Progenitor cell of endocrine pancreas (in vitro differentiated cells): ENCODE measurements around the gene NR2F1. TPM values are rescaled to one million over a fixed set of nuclear protein-coding genes. Genes with fewer than 3 reads are reported as not detected.

Source experiments
- DNase-seq: peaks from one replicate; pipeline ENCODE4 v3.0.0; 2021; ENCODE audit warnings: low spot score; ENCODE audit not compliant: unreplicated experiment
- H3K27ac Mint-ChIP-seq: 2 replicates; pipeline ENCODE4 v1.8.0; 2021; ENCODE audit warnings: mild to moderate bottlenecking, moderate library complexity, mixed read lengths
- H3K27me3 Mint-ChIP-seq: 2 replicates; pipeline ENCODE4 v1.8.0; 2021; ENCODE audit warnings: mixed read lengths
- H3K36me3 Mint-ChIP-seq: 2 replicates; pipeline ENCODE4 v1.8.0; 2022; ENCODE audit warnings: mixed read lengths; ENCODE audit not compliant: insufficient read depth
- H3K4me1 Mint-ChIP-seq: 2 replicates; pipeline ENCODE4 v1.8.0; 2021; ENCODE audit warnings: low read depth, mixed read lengths
- H3K4me3 Mint-ChIP-seq: 2 replicates; pipeline ENCODE4 v1.8.0; 2021; ENCODE audit warnings: low read depth, mild to moderate bottlenecking, moderate library complexity, mixed read lengths
- H3K9me3 Mint-ChIP-seq: 2 replicates; pipeline ENCODE4 v1.8.0; 2021; ENCODE audit warnings: low read depth, mixed read lengths
- total RNA-seq: library from RNA; stranded (reverse); gene quantifications from 2 replicates; pipeline ENCODE4 v1.2.1, GENCODE V29; 2021
- TF ChIP-seq, protein P1 (sequence below): fragments of 200-600 bp; sonication (generic); IDR thresholded peaks from one replicate; pipeline ENCODE4 v1.5.0; 2021; ENCODE audit warnings: antibody characterized with exemption, mild to moderate bottlenecking; ENCODE audit not compliant: unreplicated experiment

Gene NR2F1
- total RNA-seq, 1 donor from 2014 or later = 34.8 TPM

DNA sequence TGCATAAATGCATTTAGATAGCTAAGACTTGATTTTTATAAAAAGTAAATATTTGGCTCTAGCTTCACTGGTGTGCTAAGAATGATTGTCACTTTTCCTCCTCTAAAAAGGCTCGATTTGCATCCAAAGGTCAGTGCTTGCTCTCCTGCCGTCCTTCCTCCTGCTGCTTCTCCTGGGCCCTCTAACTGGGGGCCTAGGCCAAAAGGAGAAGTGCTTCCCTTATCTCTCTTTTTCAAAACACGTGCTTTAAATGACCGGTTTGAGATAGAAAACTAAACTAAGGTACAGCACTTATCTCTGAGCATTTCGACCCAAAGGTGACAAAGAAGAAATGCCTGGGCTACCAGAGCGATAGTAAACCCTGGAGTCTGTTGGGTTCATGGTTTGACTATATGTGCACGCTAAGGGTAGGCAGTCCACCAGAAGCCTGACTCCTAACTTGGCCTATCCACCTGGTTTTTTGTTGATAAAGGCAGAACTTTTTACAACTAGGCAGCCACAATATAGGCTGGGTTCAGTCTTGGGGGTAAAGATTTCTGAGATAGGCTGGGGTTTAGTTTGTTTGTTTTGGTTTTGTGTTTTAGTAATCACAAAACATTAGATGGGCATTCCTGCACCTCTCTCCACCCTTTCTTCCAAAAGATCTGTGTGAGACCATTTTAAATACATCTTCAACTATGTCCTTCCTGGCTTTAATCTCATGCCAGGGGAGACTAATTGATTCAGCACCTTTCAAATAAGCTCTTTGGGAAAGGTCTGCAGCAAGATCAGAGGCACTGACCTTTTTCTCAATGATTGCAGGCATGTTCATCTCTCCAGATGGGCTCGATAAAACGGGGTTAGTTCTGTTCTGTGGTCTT, 5.8 kb upstream of the NR2F1 start:
- TF ChIP-seq, protein P1, sequence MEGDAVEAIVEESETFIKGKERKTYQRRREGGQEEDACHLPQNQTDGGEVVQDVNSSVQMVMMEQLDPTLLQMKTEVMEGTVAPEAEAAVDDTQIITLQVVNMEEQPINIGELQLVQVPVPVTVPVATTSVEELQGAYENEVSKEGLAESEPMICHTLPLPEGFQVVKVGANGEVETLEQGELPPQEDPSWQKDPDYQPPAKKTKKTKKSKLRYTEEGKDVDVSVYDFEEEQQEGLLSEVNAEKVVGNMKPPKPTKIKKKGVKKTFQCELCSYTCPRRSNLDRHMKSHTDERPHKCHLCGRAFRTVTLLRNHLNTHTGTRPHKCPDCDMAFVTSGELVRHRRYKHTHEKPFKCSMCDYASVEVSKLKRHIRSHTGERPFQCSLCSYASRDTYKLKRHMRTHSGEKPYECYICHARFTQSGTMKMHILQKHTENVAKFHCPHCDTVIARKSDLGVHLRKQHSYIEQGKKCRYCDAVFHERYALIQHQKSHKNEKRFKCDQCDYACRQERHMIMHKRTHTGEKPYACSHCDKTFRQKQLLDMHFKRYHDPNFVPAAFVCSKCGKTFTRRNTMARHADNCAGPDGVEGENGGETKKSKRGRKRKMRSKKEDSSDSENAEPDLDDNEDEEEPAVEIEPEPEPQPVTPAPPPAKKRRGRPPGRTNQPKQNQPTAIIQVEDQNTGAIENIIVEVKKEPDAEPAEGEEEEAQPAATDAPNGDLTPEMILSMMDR = no peak
- Mint-ChIP-seq H3K9me3 (no peaks in the 10 kb centered on the region), H3K36me3 (no peaks in the 10 kb centered on the region), H3K4me1 (peaks cover 23% of the 10 kb centered on the region), H3K4me3 (no peak overlapping the region), H3K27ac (no peak overlapping the region), H3K27me3 (peaks cover 74% of the 10 kb centered on the region)
- DNase-seq = no peak

DNA sequence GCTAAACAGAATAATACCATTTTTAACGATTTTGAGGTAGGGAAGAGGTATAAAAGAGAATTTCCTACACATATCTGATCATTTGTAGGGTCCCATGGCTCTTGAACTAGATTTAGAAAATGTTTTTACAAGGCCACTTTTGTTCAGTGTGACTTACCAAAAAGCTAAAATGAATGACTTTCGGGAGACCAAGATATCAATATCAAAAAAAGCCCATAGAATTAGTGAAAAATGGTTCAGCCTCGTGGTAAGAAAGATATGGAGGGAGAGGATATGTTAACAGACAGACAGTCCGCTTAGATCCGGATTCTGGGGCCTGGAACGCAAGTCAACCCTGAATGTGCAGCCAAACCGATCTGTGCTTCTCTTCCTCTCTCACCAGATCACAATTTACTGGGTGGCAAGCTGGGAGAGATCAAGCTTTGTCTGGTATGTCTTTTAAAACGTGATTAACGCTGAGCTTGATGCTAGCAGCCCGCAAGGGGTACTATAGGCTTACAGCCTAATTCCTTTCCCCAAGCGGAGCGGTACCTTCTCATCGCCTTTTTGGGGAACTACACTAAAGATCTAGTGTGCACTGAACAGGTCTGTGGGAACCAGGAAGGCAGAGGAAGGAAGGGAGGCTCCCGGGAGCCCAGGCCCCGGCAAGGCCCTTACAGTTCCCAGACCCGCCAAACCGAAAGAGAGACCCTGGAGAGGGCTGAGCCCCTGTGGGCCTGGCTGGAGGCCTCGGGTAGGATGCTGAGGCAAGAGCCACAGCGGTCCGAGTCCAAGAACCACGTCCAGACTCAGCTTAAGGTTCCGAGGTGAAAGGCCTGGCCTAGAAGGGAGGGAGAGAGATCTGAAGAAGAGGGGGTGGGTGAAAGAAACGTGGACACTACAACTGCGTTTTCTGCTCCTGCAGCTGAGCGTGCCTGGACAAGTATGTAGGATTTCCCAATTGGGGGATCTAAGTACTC, 4.9 kb upstream of the NR2F1 start:
- Mint-ChIP-seq H3K4me3 (peak overlapping the region; percentile 50), H3K27me3 (peaks cover 65% of the 10 kb centered on the region), H3K9me3 (no peaks in the 10 kb centered on the region), H3K27ac (no peak overlapping the region), H3K36me3 (no peaks in the 10 kb centered on the region), H3K4me1 (peaks cover 15% of the 10 kb centered on the region)
- DNase-seq = no peak
- TF ChIP-seq, protein P1 = no peak

DNA sequence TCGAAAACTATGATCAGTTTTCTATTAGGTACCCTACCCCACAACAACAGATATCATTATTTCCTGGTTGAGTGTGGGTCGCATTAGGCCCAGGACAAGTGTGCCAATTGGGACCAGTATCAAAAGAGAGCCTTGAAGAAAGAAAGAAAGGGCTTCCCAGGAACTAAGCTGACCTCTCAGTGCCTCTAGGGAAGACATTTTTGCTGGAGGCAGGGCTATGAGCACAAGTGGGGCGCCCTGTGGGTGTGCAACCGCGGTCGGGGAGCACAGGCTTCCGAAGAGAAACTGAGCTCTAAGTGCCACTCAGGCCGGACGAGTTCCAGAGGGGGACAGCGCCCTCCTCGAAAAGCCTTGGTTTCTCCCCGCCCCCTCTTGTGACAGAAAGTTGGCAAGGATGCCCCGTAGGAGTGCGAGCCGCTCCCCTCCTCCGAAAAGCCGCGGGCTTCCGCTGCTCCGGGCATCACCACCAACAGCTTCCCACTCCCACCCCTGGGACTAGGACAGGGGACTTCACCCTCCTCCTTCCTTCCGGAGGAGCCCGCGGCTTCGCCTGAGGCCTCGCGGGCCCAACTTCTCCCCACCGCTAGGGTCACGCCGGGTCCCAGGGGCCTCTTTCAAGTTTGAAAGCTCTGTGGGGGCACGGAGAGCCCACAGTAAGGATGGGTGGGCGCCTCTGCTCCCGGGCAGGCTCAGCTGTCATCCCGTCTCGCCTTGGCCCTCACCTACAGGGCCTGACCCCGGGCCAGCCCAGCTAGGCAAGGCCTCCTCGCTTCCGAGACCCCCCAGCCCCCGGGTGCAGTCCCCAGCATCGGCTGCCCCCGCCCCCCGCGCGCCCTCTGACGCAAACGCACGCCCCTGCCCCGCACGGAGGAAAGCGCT, 4.0 kb upstream of the NR2F1 start:
- H3K4me3 Mint-ChIP-seq = peak overlapping the region; percentile 50
- no peaks in the 10 kb centered on the region for H3K9me3 Mint-ChIP-seq
- H3K27me3 Mint-ChIP-seq = peaks cover 56% of the 10 kb centered on the region
- no peak for DNase-seq
- no peak overlapping the region for H3K27ac Mint-ChIP-seq
- H3K36me3 Mint-ChIP-seq = no peaks in the 10 kb centered on the region
- TF ChIP-seq, protein P1 = peak; percentile 16
- H3K4me1 Mint-ChIP-seq = peaks cover 11% of the 10 kb centered on the region

DNA sequence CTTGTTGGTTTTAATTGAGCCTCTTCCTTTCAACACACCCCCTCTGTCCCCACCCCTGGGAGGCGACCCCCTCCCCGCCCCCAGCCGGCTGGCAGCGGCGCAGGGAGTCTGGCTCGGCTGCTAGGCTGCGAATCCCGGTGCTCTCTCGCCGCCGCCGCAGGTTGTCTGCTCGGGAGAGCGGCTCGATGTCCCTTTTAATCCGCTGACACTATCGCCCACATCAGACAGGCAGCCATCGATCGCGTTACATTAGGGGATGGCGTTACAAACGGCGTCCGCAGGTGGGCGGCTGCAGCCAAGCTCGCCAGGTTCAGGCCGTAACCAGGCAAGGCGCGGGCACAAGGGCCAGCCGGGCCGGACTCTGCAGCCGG, 3.3 kb upstream of the NR2F1 start:
- no peaks in the 10 kb centered on the region for H3K36me3 Mint-ChIP-seq
- H3K27me3 Mint-ChIP-seq = peaks cover 49% of the 10 kb centered on the region
- H3K4me3 Mint-ChIP-seq = no peak overlapping the region
- H3K27ac Mint-ChIP-seq = no peak overlapping the region
- no peak for DNase-seq
- no peaks in the 10 kb centered on the region for H3K9me3 Mint-ChIP-seq
- TF ChIP-seq, protein P1 = no peak
- peaks cover 11% of the 10 kb centered on the region for H3K4me1 Mint-ChIP-seq
